ENCODE results near the gene HLCS. TPM values are rescaled to one million over a fixed set of nuclear protein-coding genes. Genes with fewer than 3 reads are reported as not detected.

Gene HLCS
- total and polyA plus RNA-seq, 2 of the 4 experiments (the other 2 are of a cell fraction), result 10.6 to 21.0 TPM

DNA sequence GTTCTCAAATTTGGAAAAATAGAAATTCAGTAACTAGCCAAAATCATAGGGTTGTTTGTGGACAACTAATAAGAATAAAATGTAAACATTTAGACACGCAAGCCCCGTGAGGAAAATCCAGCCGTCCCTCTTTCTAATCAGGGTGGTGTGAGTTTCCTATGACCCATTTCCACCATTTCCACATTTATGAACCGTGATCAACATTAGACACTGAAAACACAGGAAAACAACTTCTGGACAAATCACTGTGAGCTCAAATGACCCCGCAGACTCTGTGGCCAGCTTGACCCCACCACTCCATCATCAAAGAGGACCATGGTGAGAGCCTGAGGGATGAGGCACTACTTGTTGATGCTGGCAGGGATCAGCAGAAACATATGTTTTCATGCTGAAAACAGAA lies 166.6 kb downstream of the HLCS start:
- Histone ChIP-seq H2BK15ac (ENCODE audit: low read depth, low read length) (peak overlapping the region; percentile 90; the same call in 2 of the 3 replicates), H2BK5ac (ENCODE audit: low read depth, low read length, poor library complexity, severe bottlenecking) (peak overlapping the region; percentile 68), H4K20me1 (ENCODE audit: insufficient read depth, low read length) (no peaks in the 10 kb centered on the region), H3K4me2 (ENCODE audit: low read depth, low read length) (peak overlapping the region; percentile 35; the same call in 1 of the 2 replicates), H4K91ac (ENCODE audit: insufficient read depth, low read depth, low read length) (peak overlapping the region; percentile 82), H2BK20ac (ENCODE audit: low read depth, low read length) (peak overlapping the region; percentile 93), H4K5ac (ENCODE audit: low read depth, low read length) (peak overlapping the region; percentile 38), H3K4me1 (ENCODE audit: control insufficient read depth, insufficient read depth, low read length) (peaks cover 7% of the 10 kb centered on the region), H3K4me3 (ENCODE audit: insufficient read depth, low read depth, low read length) (no peak overlapping the region), H3K14ac (replicated peaks; ENCODE audit: low read depth, low read length) (peak overlapping the region; percentile 91), H3K9me1 (ENCODE audit: insufficient read depth, low read length) (peaks cover 19% of the 10 kb centered on the region), H3K56ac (ENCODE audit: extremely low read depth, insufficient read depth, low read length) (peak overlapping the region; percentile 44; the same call in 1 of the 2 replicates), H3K36me3 (ENCODE audit: control insufficient read depth, insufficient read depth, low read length) (no peaks in the 10 kb centered on the region), H2AK5ac (ENCODE audit: low read depth, low read length) (peak overlapping the region; percentile 96), H3K79me1 (ENCODE audit: low read depth in 1 of 2, low read length in 2 of 2) (peaks cover 2 to 19% of the 10 kb centered on the region in 2 experiments; a peak in 2 of 4 replicates), H3K23ac (ENCODE audit: low read depth, low read length) (peak overlapping the region; percentile 21), H3K18ac (ENCODE audit: low read depth, low read length) (peak overlapping the region; percentile 40; the same call in 1 of the 2 replicates), H2BK120ac (ENCODE audit: low read depth, low read length) (peak overlapping the region; percentile 89), H3K9ac (ENCODE audit: low read depth, low read length) (no peak overlapping the region), H3K27ac (ENCODE audit: insufficient read depth, low read length) (peak overlapping the region; percentile 77), H2AFZ (replicated peaks; ENCODE audit: low read length, poor library complexity) (peak overlapping the region; percentile 69), H3K4ac (ENCODE audit: low read depth, low read length) (peak overlapping the region; percentile 90), H3K9me3 (ENCODE audit: control insufficient read depth, insufficient read depth, low read length) (peaks cover 5% of the 10 kb centered on the region; the same call in 1 of the 2 replicates), H3K27me3 (ENCODE audit: control insufficient read depth, insufficient read depth, low read length) (no peaks in the 10 kb centered on the region), H4K8ac (ENCODE audit: low read depth in 2 of 2, low read length in 2 of 2) (peak overlapping the region; percentile 7 to 73; a peak in 3 of 4 replicates), H2AK9ac (replicated peaks; ENCODE audit: low read depth, low read length, poor library complexity) (peak overlapping the region; percentile 62)
- DNase-seq, result peak; percentile 72
- peak; percentile 74 for TF ChIP-seq BHLHE40 (IDR thresholded peaks at IDR 0.05; ENCODE audit: low read depth, low read length)
- 0 out of 2 replicates have a peak, but pooled peaks have one; percentile 2 for TF ChIP-seq CEBPB (IDR thresholded peaks at IDR 0.05; ENCODE audit: low read depth, low read length)
- TF ChIP-seq, protein P1, sequence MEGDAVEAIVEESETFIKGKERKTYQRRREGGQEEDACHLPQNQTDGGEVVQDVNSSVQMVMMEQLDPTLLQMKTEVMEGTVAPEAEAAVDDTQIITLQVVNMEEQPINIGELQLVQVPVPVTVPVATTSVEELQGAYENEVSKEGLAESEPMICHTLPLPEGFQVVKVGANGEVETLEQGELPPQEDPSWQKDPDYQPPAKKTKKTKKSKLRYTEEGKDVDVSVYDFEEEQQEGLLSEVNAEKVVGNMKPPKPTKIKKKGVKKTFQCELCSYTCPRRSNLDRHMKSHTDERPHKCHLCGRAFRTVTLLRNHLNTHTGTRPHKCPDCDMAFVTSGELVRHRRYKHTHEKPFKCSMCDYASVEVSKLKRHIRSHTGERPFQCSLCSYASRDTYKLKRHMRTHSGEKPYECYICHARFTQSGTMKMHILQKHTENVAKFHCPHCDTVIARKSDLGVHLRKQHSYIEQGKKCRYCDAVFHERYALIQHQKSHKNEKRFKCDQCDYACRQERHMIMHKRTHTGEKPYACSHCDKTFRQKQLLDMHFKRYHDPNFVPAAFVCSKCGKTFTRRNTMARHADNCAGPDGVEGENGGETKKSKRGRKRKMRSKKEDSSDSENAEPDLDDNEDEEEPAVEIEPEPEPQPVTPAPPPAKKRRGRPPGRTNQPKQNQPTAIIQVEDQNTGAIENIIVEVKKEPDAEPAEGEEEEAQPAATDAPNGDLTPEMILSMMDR (conservative IDR thresholded peaks at IDR 0.05; ENCODE audit: low read depth, low read length), result no peak
- ATAC-seq (ENCODE audit: low read depth), result peak; percentile 79
- WGBS, 2 experiments (ENCODE audit: extremely low coverage in 2 of 2, insufficient read length in 1 of 2), result no CpG with 5 or more reads among the region's 5 CpGs
- ChIA-PET POLR2A (ENCODE audit: unreplicated experiment) (no interaction called here), CTCF (interaction anchor here (0.5 kb wide), 1 partner anchor 655 kb away, joined by 4 read pairs; no protein-coding TSS in a partner anchor)
- dilution Hi-C loops (cut with HindIII; ENCODE audit: low sequenced_read_pairs, unreplicated experiment), result no loop called here
- in situ Hi-C loops (cut with MboI; ENCODE audit: low sequenced_read_pairs), result no loop called here
- intact Hi-C loops (cut with micrococcal nuclease), result no loop called here
- BruUV-seq (replicated peaks), result no TSS peak

All from IMR-90 (cell line).